Neural crest cell (in vitro differentiated cells): ENCODE measurements around the gene KLK11. TPM values are rescaled to one million over a fixed set of nuclear protein-coding genes. Genes with fewer than 3 reads are reported as not detected.

Source experiments
- DNase-seq: peaks from one replicate; pipeline ENCODE4 v3.0.0; 2021; ENCODE audit warnings: low read depth, mixed read lengths, low spot score
- H3K27ac Mint-ChIP-seq: one replicate; pipeline ENCODE4 v1.8.0; 2021; ENCODE audit warnings: mild to moderate bottlenecking, mixed read lengths; ENCODE audit not compliant: unreplicated experiment
- H3K27me3 Mint-ChIP-seq: 2 replicates; pipeline ENCODE4 v1.8.0; 2021; ENCODE audit warnings: low read depth, mild to moderate bottlenecking, mixed read lengths
- H3K36me3 Mint-ChIP-seq: 2 replicates; pipeline ENCODE4 v1.8.0; 2021; ENCODE audit warnings: low read depth, mild to moderate bottlenecking, mixed read lengths
- H3K4me1 Mint-ChIP-seq: 2 replicates; pipeline ENCODE4 v1.8.0; 2021; ENCODE audit warnings: mixed read lengths
- H3K4me3 Mint-ChIP-seq: one replicate; pipeline ENCODE4 v1.8.0; 2021; ENCODE audit warnings: mild to moderate bottlenecking, mixed read lengths
- H3K9me3 Mint-ChIP-seq: 2 replicates; pipeline ENCODE4 v1.8.0; 2021; ENCODE audit warnings: mixed read lengths
- total RNA-seq: library from RNA; stranded (reverse); gene quantifications from 2 replicates; pipeline ENCODE4 v1.2.1, GENCODE V29; 2021
- TF ChIP-seq, protein P1 (sequence below): fragments of 200-600 bp; sonication (generic); conservative IDR thresholded peaks from 2 replicates; pipeline ENCODE4 v1.5.0; 2021; ENCODE audit warnings: antibody characterized with exemption, mild to moderate bottlenecking

KLK11 gene
- total RNA-seq, 1 donor from 2014 or later: not detected

DNA sequence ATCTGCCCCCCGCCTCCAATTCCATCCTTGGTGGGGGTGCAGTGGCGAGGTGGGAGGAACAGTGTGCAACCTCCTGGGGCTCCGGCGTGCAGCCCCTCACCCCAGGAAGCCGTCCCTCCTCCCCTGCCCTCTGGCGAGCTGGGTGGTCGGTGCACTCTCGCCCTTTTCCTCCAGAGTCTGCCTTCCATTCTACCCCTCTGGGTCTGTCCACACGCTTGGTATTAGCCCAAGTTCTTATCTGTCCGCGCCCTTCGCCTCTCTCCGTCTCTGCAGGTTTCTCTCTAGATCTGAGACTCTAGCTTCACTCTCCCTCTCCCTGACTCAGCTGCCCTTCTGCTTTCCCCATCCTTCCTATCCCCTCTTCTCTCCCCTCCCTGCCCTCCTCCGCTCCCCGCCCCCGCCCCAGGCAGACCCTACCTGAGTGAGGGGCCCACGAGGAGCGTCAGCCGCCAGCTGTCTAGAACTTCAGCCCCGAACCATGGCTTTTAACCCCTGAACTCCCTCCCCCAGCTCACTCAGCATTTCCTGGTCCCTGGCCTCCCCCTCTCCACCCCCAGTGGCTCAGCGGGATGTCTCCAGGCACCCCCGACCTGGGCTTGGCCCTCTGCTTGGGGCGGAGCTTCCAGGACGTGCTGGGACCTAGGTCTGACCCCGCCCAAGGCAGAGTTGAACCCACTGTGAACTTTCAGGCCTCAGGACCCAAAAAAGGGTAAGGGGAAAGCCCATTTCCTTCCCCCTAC lies 39.0 kb upstream of the KLK11 start:
- Mint-ChIP-seq H3K36me3 (no peaks in the 10 kb centered on the region), H3K9me3 (peaks cover 13% of the 10 kb centered on the region), H3K4me1 (peaks cover 4% of the 10 kb centered on the region), H3K27me3 (peaks cover 44% of the 10 kb centered on the region), H3K27ac (no peak overlapping the region), H3K4me3 (no peak overlapping the region)
- DNase-seq: no peak
- TF ChIP-seq, protein P1, sequence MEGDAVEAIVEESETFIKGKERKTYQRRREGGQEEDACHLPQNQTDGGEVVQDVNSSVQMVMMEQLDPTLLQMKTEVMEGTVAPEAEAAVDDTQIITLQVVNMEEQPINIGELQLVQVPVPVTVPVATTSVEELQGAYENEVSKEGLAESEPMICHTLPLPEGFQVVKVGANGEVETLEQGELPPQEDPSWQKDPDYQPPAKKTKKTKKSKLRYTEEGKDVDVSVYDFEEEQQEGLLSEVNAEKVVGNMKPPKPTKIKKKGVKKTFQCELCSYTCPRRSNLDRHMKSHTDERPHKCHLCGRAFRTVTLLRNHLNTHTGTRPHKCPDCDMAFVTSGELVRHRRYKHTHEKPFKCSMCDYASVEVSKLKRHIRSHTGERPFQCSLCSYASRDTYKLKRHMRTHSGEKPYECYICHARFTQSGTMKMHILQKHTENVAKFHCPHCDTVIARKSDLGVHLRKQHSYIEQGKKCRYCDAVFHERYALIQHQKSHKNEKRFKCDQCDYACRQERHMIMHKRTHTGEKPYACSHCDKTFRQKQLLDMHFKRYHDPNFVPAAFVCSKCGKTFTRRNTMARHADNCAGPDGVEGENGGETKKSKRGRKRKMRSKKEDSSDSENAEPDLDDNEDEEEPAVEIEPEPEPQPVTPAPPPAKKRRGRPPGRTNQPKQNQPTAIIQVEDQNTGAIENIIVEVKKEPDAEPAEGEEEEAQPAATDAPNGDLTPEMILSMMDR: no peak

- DNase-seq: no peak
- Mint-ChIP-seq H3K4me3 (peak within 1 kb of the TSS; percentile 7), H3K9me3 (peaks cover 13% of the 10 kb centered on the region), H3K4me1 (peaks cover 4% of the 10 kb centered on the region), H3K27me3 (peaks cover 44% of the 10 kb centered on the region), H3K27ac (no peak within 1 kb of the TSS), H3K36me3 (no peaks in the 10 kb centered on the region)
- TF ChIP-seq, protein P1: no peak
These were observed 38.3 kb upstream of the KLK11 start, which contains the start of gene KLK13 for GRCh38 chr19:51064534-51065220. Gene KLK13 (minus strand): TSS chr19:51065092. CDS start chr19:51065067, 25 bp downstream.

DNA sequence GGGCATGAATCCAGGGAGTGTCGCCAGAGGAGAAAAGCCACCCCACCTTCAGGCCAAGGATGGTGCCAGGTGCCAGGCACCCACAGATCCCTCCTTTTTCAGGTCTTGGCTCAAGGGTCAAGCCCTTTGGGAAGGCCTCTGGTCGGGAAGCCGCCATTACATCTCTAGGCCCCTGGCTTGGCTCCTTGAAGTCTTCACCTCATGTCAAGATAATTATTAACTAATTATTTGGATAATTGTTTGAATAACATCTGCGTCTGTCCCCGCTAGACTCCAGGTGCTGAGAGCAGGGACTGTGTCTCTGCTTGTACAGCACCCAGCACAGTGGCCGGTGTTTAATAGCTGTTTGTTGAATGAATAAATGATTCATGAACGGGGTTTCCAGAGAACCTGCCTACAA lies 37.2 kb upstream of the KLK11 start:
- no peak for DNase-seq
- H3K27me3 Mint-ChIP-seq: peaks cover 47% of the 10 kb centered on the region
- no peak overlapping the region for H3K4me3 Mint-ChIP-seq
- H3K36me3 Mint-ChIP-seq: no peaks in the 10 kb centered on the region
- TF ChIP-seq, protein P1: no peak
- H3K27ac Mint-ChIP-seq: no peak overlapping the region
- peaks cover 13% of the 10 kb centered on the region for H3K9me3 Mint-ChIP-seq
- H3K4me1 Mint-ChIP-seq: peaks cover 4% of the 10 kb centered on the region

- Mint-ChIP-seq H3K36me3 (no peaks in the 10 kb centered on the region), H3K9me3 (peaks cover 9% of the 10 kb centered on the region), H3K27ac (no peak overlapping the region), H3K4me3 (no peak overlapping the region), H3K4me1 (peaks cover 4% of the 10 kb centered on the region), H3K27me3 (peaks cover 70% of the 10 kb centered on the region)
- TF ChIP-seq, protein P1: no peak
- DNase-seq: no peak
These were observed 34.6 kb upstream of the KLK11 start for GRCh38 chr19:51060973-51061372.

DNA sequence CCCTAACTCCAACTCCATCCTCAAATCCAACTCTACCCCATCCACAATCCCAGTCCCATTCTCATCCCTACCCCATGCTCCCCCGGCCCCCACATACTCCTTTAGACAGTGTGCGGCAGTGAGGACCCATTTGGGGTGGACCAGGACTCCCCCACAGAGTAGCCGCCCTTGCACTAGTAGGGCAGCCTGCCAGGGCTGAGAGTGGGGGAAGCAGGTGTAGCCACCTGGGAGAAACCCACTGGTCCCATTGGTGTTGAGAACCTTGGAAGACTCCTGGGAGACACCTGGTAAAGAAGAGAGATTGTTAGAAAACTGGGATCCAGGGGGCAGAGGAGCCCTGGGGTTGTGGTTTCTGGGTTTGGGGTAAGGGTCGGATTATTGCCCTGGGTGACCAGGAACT lies 33.9 kb upstream of the KLK11 start:
- no peak for DNase-seq
- H3K27ac Mint-ChIP-seq: no peak overlapping the region
- peaks cover 9% of the 10 kb centered on the region for H3K9me3 Mint-ChIP-seq
- peaks cover 3% of the 10 kb centered on the region for H3K4me1 Mint-ChIP-seq
- H3K36me3 Mint-ChIP-seq: no peaks in the 10 kb centered on the region
- TF ChIP-seq, protein P1: no peak
- H3K4me3 Mint-ChIP-seq: no peak overlapping the region
- H3K27me3 Mint-ChIP-seq: peaks cover 74% of the 10 kb centered on the region
